ENCODE results near the gene RYR3.

The RYR3 gene

DNA sequence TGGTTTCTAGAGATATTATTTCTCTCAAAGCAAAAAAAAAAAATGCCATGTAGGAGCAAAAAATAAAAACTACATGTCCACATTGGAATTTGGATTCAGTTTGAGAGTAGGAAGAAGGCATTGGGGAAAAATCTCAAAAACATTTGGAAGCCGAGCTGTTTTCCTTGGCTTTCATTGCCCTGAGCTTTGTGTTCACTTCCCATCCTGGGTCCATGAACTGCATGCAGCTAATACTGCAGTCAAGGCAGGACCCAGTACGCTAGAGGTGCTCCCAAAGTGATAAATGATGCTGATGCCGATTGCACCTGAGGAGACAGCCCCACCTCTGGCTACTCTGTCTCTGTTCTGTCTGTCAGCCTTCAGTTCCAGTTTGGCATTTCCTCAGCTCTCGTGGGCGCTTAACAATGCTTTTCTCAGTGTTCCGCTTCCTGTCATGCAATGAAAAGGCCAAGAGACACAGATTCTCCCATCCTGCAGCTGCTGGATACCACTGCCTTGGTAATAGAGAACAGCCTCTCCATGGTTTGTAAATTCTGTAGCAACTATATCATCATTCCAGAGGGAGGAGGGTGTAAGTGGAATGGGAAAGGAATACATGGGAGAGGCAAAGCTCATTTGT is 181.8 kb downstream of the RYR3 start:
- no peak overlapping the region for H2BK120ac ChIP-seq (ENCODE audit: low read depth, low read length)
- no peak overlapping the region for H2AFZ ChIP-seq (ENCODE audit: low read length)
- H3K18ac ChIP-seq (ENCODE audit: low read length) = no peak overlapping the region
- H2BK5ac ChIP-seq (ENCODE audit: low read length) = no peak overlapping the region
- no peak overlapping the region for H3K9ac ChIP-seq (ENCODE audit: low read depth, low read length, poor library complexity)
- WGBS, 2 donors (ENCODE audit: extremely low coverage in 2 of 2, insufficient read length in 2 of 2, insufficient replicate concordance in 1 of 2) = no CpG with 5 or more reads among the region's 6 CpGs
- H3K4me1 ChIP-seq (ENCODE audit: control insufficient read depth in 2 of 2, insufficient read depth in 1 of 2, low read depth in 1 of 2, low read length in 2 of 2) = peaks cover 2 to 7% of the 10 kb centered on the region in 2 donors
- H3K9me3 ChIP-seq (replicated peaks in 1 of 2; ENCODE audit: control insufficient read depth in 2 of 2, insufficient read depth in 1 of 2, low read depth in 1 of 2, low read length in 2 of 2) = no peaks in the 10 kb centered on the region
- H3K36me3 ChIP-seq (replicated peaks in 1 of 2; ENCODE audit: control insufficient read depth in 2 of 2, insufficient read depth in 2 of 2, low read length in 2 of 2) = no peaks in the 10 kb centered on the region
- no peak overlapping the region for H4K91ac ChIP-seq (ENCODE audit: low read depth, low read length, poor library complexity)
- no peak overlapping the region for H3K27ac ChIP-seq (replicated peaks; ENCODE audit: low read length)
- H3K23ac ChIP-seq (ENCODE audit: low read depth, low read length, poor library complexity) = no peak overlapping the region
- H2BK15ac ChIP-seq (ENCODE audit: low read length) = no peak overlapping the region
- no peak overlapping the region for H3K4ac ChIP-seq (ENCODE audit: low read length)
- no peak overlapping the region for H3K4me3 ChIP-seq (ENCODE audit: low read length in 2 of 2)
- DNase-seq (ENCODE audit: low spot score) = no peak
- no peaks in the 10 kb centered on the region for H3K79me1 ChIP-seq (ENCODE audit: low read depth, low read length)
- H3K14ac ChIP-seq (ENCODE audit: low read length) = no peak overlapping the region
- no peak overlapping the region for H2AK5ac ChIP-seq (ENCODE audit: low read depth, low read length)
- no peak overlapping the region for H2BK12ac ChIP-seq (ENCODE audit: low read length)
- H3K27me3 ChIP-seq (ENCODE audit: control insufficient read depth in 3 of 3, insufficient read depth in 3 of 3, low read depth in 1 of 3, low read length in 3 of 3) = no peaks in the 10 kb centered on the region
- no peak overlapping the region for H3K4me2 ChIP-seq (ENCODE audit: insufficient read depth, low read length, poor library complexity, severe bottlenecking)
- no peak overlapping the region for H4K8ac ChIP-seq (ENCODE audit: low read depth, low read length)

DNA sequence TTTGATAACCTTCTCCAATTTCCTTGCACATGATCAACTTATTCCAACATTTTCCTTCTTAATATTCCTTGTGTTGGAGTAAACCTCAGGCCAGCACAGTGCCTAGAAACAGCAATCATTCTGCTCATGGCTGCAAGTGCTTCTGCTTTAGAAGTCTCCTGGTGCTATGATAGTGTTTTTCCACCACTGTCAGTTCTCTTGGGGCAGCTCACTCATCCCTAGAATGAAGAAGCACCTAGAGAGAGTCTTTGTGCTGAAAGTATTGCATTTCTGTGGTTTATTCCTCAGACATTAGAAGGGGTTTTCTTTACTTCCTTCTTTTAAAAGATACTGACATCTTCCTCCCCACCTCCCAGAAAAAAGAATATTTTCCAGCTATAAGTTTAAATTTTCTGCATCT is 183.5 kb downstream of the RYR3 start:
- Histone ChIP-seq H3K9ac (ENCODE audit: low read depth, low read length, poor library complexity) (no peak overlapping the region), H3K4me2 (ENCODE audit: insufficient read depth, low read length, poor library complexity, severe bottlenecking) (no peak overlapping the region), H2BK5ac (ENCODE audit: low read length) (no peak overlapping the region), H4K8ac (ENCODE audit: low read depth, low read length) (no peak overlapping the region), H4K91ac (ENCODE audit: low read depth, low read length, poor library complexity) (no peak overlapping the region), H2AFZ (ENCODE audit: low read length) (no peak overlapping the region), H3K18ac (ENCODE audit: low read length) (no peak overlapping the region), H3K14ac (ENCODE audit: low read length) (no peak overlapping the region), H2BK120ac (ENCODE audit: low read depth, low read length) (no peak overlapping the region), H2BK15ac (ENCODE audit: low read length) (no peak overlapping the region), H3K79me1 (ENCODE audit: low read depth, low read length) (no peaks in the 10 kb centered on the region), H3K36me3 (replicated peaks in 1 of 2; ENCODE audit: control insufficient read depth in 2 of 2, insufficient read depth in 2 of 2, low read length in 2 of 2) (no peaks in the 10 kb centered on the region), H3K4me1 (ENCODE audit: control insufficient read depth in 2 of 2, insufficient read depth in 1 of 2, low read depth in 1 of 2, low read length in 2 of 2) (peaks cover 2 to 7% of the 10 kb centered on the region in 2 donors), H3K23ac (ENCODE audit: low read depth, low read length, poor library complexity) (no peak overlapping the region), H3K9me3 (replicated peaks in 1 of 2; ENCODE audit: control insufficient read depth in 2 of 2, insufficient read depth in 1 of 2, low read depth in 1 of 2, low read length in 2 of 2) (no peaks in the 10 kb centered on the region), H3K27ac (replicated peaks; ENCODE audit: low read length) (no peak overlapping the region), H3K4me3 (ENCODE audit: low read length in 2 of 2) (no peak overlapping the region), H2AK5ac (ENCODE audit: low read depth, low read length) (no peak overlapping the region), H3K27me3 (ENCODE audit: control insufficient read depth in 3 of 3, insufficient read depth in 3 of 3, low read depth in 1 of 3, low read length in 3 of 3) (no peaks in the 10 kb centered on the region), H3K4ac (ENCODE audit: low read length) (no peak overlapping the region), H2BK12ac (ENCODE audit: low read length) (no peak overlapping the region)
- DNase-seq (ENCODE audit: low spot score) = no peak

DNA sequence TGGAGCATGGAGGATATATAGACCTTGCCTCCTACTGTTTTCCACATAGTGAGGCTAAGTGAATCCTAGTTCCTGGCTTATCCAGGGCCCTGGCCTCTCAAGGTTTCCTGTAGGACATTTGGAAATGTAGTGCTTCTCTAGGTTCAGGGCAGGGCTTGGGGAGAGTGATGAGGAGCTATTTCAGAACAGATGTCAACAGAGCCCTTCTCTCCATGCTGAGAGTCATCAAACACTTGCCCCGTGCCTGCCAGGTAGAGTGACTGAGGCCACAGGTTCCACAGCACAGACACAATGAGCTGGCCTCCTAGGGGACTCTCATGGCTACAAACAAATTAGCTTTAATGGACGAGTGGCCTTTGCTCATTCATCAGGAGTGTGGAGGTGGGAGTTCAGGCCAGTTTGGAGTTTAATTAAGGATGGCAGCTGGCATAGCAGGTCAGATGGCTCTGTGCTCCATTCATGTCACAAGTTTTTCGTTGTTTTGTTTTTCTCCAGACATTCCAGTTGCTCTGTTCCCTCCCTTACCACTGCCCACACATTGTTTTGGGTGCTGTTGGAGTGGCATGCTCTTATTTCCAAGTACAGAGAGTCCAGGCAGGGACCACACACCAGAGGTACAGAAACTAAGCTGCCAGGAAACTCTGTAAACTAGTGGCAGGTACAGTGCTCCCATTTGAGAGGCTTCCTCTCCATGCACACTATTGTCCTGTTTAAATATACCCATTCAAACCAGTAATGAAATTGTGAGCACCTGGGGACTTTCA is 189.8 kb downstream of the RYR3 start:
- no peak overlapping the region for H2BK12ac ChIP-seq (ENCODE audit: low read length)
- H3K14ac ChIP-seq (ENCODE audit: low read length) = no peak overlapping the region
- H4K8ac ChIP-seq (ENCODE audit: low read depth, low read length) = no peak overlapping the region
- DNase-seq (ENCODE audit: low spot score) = peak; percentile 23
- H3K27ac ChIP-seq (replicated peaks; ENCODE audit: low read length) = peak overlapping the region; percentile 63
- H3K4me2 ChIP-seq (ENCODE audit: insufficient read depth, low read length, poor library complexity, severe bottlenecking) = no peak overlapping the region
- no peak overlapping the region for H3K4ac ChIP-seq (ENCODE audit: low read length)
- no peak overlapping the region for H3K23ac ChIP-seq (ENCODE audit: low read depth, low read length, poor library complexity)
- no peak overlapping the region for H3K18ac ChIP-seq (ENCODE audit: low read length)
- no peaks in the 10 kb centered on the region for H3K9me3 ChIP-seq (replicated peaks in 1 of 2; ENCODE audit: control insufficient read depth in 2 of 2, insufficient read depth in 1 of 2, low read depth in 1 of 2, low read length in 2 of 2)
- no peak overlapping the region for H3K4me3 ChIP-seq (ENCODE audit: low read length in 2 of 2)
- no peak overlapping the region for H2AFZ ChIP-seq (ENCODE audit: low read length)
- H4K91ac ChIP-seq (ENCODE audit: low read depth, low read length, poor library complexity) = no peak overlapping the region
- no peaks in the 10 kb centered on the region for H3K36me3 ChIP-seq (replicated peaks in 1 of 2; ENCODE audit: control insufficient read depth in 2 of 2, insufficient read depth in 2 of 2, low read length in 2 of 2)
- no CpG with 5 or more reads among the region's 3 CpGs for WGBS, 2 donors (ENCODE audit: extremely low coverage in 2 of 2, insufficient read length in 2 of 2, insufficient replicate concordance in 1 of 2)
- no peak overlapping the region for H2BK120ac ChIP-seq (ENCODE audit: low read depth, low read length)
- peaks cover 0 to 16% of the 10 kb centered on the region in 2 donors for H3K4me1 ChIP-seq (ENCODE audit: control insufficient read depth in 2 of 2, insufficient read depth in 1 of 2, low read depth in 1 of 2, low read length in 2 of 2)
- H2AK5ac ChIP-seq (ENCODE audit: low read depth, low read length) = no peak overlapping the region
- H3K27me3 ChIP-seq (ENCODE audit: control insufficient read depth in 3 of 3, insufficient read depth in 3 of 3, low read depth in 1 of 3, low read length in 3 of 3) = no peaks in the 10 kb centered on the region
- H3K9ac ChIP-seq (ENCODE audit: low read depth, low read length, poor library complexity) = no peak overlapping the region
- no peaks in the 10 kb centered on the region for H3K79me1 ChIP-seq (ENCODE audit: low read depth, low read length)
- no peak overlapping the region for H2BK15ac ChIP-seq (ENCODE audit: low read length)
- H2BK5ac ChIP-seq (ENCODE audit: low read length) = no peak overlapping the region

DNA sequence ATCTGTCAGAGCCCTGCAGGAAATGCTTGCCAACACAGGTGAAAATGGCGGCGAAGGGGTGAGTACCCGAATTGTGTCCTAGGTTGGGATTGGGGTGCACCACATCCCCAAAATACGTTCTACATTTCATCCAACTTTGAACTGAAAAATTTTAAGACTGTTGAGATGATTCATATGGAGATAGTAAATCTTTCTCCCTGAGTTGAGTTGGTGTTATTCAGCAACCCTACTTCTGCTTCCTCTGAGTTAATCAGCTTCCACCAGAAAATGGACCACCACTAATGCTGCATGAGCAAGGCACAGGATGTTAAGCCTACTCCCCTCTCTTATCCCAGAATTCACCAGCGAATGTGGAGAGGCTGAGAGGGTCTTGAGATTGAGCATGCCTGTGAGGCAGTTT is 192.9 kb downstream of the RYR3 start:
- Histone ChIP-seq H3K79me1 (ENCODE audit: low read depth, low read length) (no peaks in the 10 kb centered on the region), H3K27ac (replicated peaks; ENCODE audit: low read length) (no peak overlapping the region), H3K36me3 (replicated peaks in 1 of 2; ENCODE audit: control insufficient read depth in 2 of 2, insufficient read depth in 2 of 2, low read length in 2 of 2) (no peaks in the 10 kb centered on the region), H3K14ac (ENCODE audit: low read length) (no peak overlapping the region), H3K9me3 (replicated peaks in 1 of 2; ENCODE audit: control insufficient read depth in 2 of 2, insufficient read depth in 1 of 2, low read depth in 1 of 2, low read length in 2 of 2) (no peaks in the 10 kb centered on the region), H4K91ac (ENCODE audit: low read depth, low read length, poor library complexity) (no peak overlapping the region), H2BK120ac (ENCODE audit: low read depth, low read length) (no peak overlapping the region), H3K18ac (ENCODE audit: low read length) (no peak overlapping the region), H2BK15ac (ENCODE audit: low read length) (no peak overlapping the region), H3K9ac (ENCODE audit: low read depth, low read length, poor library complexity) (no peak overlapping the region), H3K4ac (ENCODE audit: low read length) (no peak overlapping the region), H2BK5ac (ENCODE audit: low read length) (no peak overlapping the region), H2AFZ (ENCODE audit: low read length) (no peak overlapping the region), H4K8ac (ENCODE audit: low read depth, low read length) (no peak overlapping the region), H3K4me1 (ENCODE audit: control insufficient read depth in 2 of 2, insufficient read depth in 1 of 2, low read depth in 1 of 2, low read length in 2 of 2) (peaks cover 0 to 15% of the 10 kb centered on the region in 2 donors), H3K4me2 (ENCODE audit: insufficient read depth, low read length, poor library complexity, severe bottlenecking) (no peak overlapping the region), H3K27me3 (ENCODE audit: control insufficient read depth in 3 of 3, insufficient read depth in 3 of 3, low read depth in 1 of 3, low read length in 3 of 3) (no peaks in the 10 kb centered on the region), H2AK5ac (ENCODE audit: low read depth, low read length) (no peak overlapping the region), H2BK12ac (ENCODE audit: low read length) (no peak overlapping the region), H3K23ac (ENCODE audit: low read depth, low read length, poor library complexity) (no peak overlapping the region), H3K4me3 (ENCODE audit: low read length in 2 of 2) (no peak overlapping the region)
- DNase-seq (ENCODE audit: low spot score) = no peak
- no CpG with 5 or more reads among the region's 5 CpGs for WGBS, 2 donors (ENCODE audit: extremely low coverage in 2 of 2, insufficient read length in 2 of 2, insufficient replicate concordance in 1 of 2)

All from neuronal stem cell (in vitro differentiated cells).